Ramos (cell line): ENCODE results near the gene ASRGL1.

Experiments
- in situ Hi-C: fragments of 300-500 bp; cut with MboI; formaldehyde crosslinking; loops from one replicate; pipeline ENCODE4 v1.14.3; 2022; ENCODE audit warnings: low sequenced_read_pairs; ENCODE audit not compliant: unreplicated experiment

The ASRGL1 gene

GRCh38 chr11:62391642-62392425, 54.6 kb downstream of the ASRGL1 start:
- in situ Hi-C loops = loop anchor here (10.0 kb wide), 1 partner anchor 303 kb away; no protein-coding TSS in a partner anchor

GRCh38 chr11:62392506-62392905, 55.3 kb downstream of the ASRGL1 start:
- in situ Hi-C loops = loop anchor here (10.0 kb wide), 1 partner anchor 302 kb away; no protein-coding TSS in a partner anchor

- in situ Hi-C loops = loop anchor here (10.0 kb wide), 1 partner anchor 302 kb away; no protein-coding TSS in a partner anchor
Observed at GRCh38 chr11:62393061-62393611, 55.9 kb downstream of the ASRGL1 start.

GRCh38 chr11:62393735-62394134, 56.5 kb downstream of the ASRGL1 start:
- in situ Hi-C loops = loop anchor here (10.0 kb wide), 1 partner anchor 301 kb away; no protein-coding TSS in a partner anchor

- in situ Hi-C loops = loop anchor here (10.0 kb wide), 1 partner anchor 300 kb away; no protein-coding TSS in a partner anchor
Observed at GRCh38 chr11:62394825-62395538, 57.7 kb downstream of the ASRGL1 start.

GRCh38 chr11:62395885-62396551, 58.8 kb downstream of the ASRGL1 start:
- in situ Hi-C loops = loop anchor here (10.0 kb wide), 1 partner anchor 299 kb away; no protein-coding TSS in a partner anchor

- in situ Hi-C loops = loop anchor here (10.0 kb wide), 1 partner anchor 296 kb away; no protein-coding TSS in a partner anchor
Observed at GRCh38 chr11:62398011-62398994, 61.1 kb downstream of the ASRGL1 start.

- in situ Hi-C loops = loop anchor here (10.0 kb wide), 1 partner anchor 295 kb away; no protein-coding TSS in a partner anchor
Observed at GRCh38 chr11:62399172-62399877, 62.1 kb downstream of the ASRGL1 start.

- in situ Hi-C loops = loop anchor here (10.0 to 25.0 kb wide), 2 partner anchors 295 to 487 kb away; partner anchors contain the start of gene SLC3A2
Observed at GRCh38 chr11:62399878-62400266, 62.6 kb downstream of the ASRGL1 start.

- in situ Hi-C loops = loop anchor here (25.0 kb wide), 1 partner anchor 487 kb away; the partner anchor contains the start of gene SLC3A2
Observed at GRCh38 chr11:62400281-62400680, 63.0 kb downstream of the ASRGL1 start.

- in situ Hi-C loops = loop anchor here (25.0 kb wide), 1 partner anchor 487 kb away; the partner anchor contains the start of gene SLC3A2
Observed at GRCh38 chr11:62400760-62401159, 63.5 kb downstream of the ASRGL1 start.

GRCh38 chr11:62401356-62401755, 64.1 kb downstream of the ASRGL1 start:
- in situ Hi-C loops = loop anchor here (25.0 kb wide), 1 partner anchor 486 kb away; the partner anchor contains the start of gene SLC3A2

- in situ Hi-C loops = loop anchor here (25.0 kb wide), 1 partner anchor 485 kb away; the partner anchor contains the start of gene SLC3A2
Observed at GRCh38 chr11:62401811-62402210, 64.6 kb downstream of the ASRGL1 start.

- in situ Hi-C loops = loop anchor here (25.0 kb wide), 1 partner anchor 485 kb away; the partner anchor contains the start of gene SLC3A2
Observed at GRCh38 chr11:62402226-62402959, 65.1 kb downstream of the ASRGL1 start.

GRCh38 chr11:62402960-62403730, 65.9 kb downstream of the ASRGL1 start:
- in situ Hi-C loops = loop anchor here (25.0 kb wide), 1 partner anchor 484 kb away; the partner anchor contains the start of gene SLC3A2

- in situ Hi-C loops = loop anchor here (25.0 kb wide), 1 partner anchor 483 kb away; the partner anchor contains the start of gene SLC3A2
Observed at GRCh38 chr11:62404435-62404834, 67.2 kb downstream of the ASRGL1 start.
